Nucleus accumbens (tissue), 56 donors: Measurements from ENCODE around the gene GNGT2.

ENCODE experiments used
- DNase-seq, 56 donors: peaks; one replicate each; lab custom pipeline; 2025; lab: John Stamatoyannopoulos, UW

Gene GNGT2

DNA sequence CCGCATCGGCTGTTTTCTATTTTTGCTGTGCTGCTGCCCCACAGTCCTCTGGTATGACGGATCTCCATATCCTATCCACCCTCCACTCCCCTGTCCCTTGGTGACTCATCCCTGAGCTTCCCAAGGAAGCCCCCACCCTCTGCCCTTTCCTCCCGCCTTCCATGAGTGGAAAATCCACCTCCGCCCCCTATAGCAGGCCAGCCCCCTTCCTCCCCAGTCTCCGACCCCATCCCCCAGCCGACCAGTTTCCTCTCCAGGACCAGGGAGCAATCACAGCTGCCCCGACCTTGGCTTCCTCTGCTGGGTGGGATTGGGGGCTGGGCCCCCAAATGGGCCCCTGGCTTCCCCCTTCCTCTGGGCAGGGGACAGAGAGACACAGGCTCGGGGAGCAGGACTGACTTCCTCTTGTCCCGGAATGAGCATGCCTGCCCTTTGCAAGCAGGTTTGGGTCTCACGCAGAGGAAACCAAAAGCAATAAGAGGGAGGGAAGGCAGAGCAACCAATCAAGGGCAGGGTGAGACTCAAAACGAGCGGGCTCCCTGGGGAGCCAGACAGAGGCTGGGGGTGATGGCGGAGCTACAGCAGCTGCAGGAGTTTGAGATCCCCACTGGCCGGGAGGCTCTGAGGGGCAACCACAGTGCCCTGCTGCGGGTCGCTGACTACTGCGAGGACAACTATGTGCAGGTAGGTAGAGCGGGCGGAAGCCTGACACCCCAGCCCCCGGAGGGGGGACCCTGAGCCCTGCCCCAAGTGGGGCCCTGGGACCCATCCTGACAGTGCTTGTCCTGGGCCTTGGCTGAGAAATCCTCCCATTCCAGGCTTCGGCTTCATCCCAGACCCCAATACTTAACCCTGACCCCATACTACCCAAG lies at the start of gene GNGT2, which contains the start of gene ABI3:
TSS of gene GNGT2 (minus strand) at position 417 of the 872 bp plus-strand sequence. CDS start 3,152 bp downstream, outside the sequence.
TSS of gene ABI3 (plus strand) at position 550 of the 872 bp plus-strand sequence. CDS start at position 568, 18 bp downstream.
- DNase-seq = peak in 13 of 56 donors; percentile 5 to 46 (median 23)

DNA sequence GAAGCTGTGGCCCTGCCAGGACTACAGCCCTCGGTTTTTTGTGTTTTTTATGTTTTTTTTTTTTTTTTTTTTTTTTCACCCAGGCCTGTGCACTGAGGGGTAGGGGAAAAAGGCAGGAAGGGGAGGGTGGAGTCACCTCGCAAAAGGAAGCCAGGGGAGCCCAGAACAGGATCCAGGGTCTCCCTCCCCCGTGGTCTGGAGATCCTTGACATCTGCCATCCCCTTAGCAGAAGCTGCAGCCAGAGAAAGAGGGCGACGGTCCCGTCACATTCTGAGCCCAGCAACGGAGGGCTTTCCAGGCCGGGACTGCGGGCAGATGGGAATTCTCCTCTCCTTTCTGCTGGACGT lies 49.3 kb upstream of the GNGT2 start:
- DNase-seq = no peak

DNA sequence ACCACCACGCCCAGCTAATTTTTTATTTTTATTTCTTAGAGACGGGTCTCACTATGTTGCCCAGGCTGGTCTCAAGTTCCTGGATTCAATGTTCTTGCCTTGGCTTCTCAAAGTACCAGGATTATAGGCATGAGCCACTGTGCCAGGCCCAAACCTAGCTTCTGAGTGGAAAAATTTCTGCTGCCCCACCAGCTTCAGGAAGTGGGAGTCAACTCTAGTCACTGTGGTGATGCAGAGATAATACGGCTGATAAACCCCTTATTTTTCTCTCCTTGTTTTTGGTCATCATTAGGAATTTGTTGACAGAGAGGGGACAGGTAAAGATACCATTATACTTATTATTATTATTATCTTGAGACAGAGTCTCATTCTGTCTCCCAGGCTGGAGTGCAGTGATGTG lies 48.0 kb upstream of the GNGT2 start:
- DNase-seq = no peak

DNA sequence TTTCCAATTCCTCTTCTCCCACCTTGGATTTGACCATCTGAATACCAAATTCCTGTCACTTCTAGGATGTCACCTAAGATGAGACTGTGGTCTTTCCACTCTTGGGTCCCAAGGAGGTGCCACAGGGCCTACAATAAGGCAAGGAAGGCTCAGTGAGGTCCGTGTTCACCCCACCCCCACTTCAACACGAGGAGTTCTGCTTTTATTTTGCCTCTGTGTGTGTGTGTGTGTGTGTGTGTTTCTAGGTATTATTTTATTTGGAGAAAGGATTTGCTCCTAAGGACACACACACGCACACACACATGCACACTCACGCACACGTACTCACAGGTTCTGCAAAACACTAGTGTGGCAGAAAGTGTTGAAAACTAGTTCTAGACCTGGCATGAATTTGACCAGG lies 44.8 kb upstream of the GNGT2 start:
- no peak for DNase-seq

DNA sequence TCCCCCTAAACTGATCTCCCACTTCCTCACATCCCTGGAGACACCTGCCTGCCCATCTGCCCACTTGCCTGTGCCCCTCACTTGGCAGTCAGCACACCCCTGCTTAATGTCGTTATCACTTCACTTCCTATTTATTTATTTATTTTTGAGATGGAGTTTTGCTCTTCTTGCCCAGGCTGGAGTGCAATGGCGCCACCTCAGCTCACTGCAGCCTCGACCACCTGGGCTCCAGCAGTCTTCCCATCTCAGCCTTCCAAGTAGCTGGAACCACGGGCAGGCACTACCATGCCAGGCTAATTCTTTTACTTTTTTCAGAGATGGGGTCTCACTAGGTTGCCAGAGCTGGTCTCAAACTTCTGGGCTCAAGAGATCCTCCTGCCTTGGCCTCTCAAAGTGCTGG lies 43.7 kb upstream of the GNGT2 start:
- no peak for DNase-seq

DNA sequence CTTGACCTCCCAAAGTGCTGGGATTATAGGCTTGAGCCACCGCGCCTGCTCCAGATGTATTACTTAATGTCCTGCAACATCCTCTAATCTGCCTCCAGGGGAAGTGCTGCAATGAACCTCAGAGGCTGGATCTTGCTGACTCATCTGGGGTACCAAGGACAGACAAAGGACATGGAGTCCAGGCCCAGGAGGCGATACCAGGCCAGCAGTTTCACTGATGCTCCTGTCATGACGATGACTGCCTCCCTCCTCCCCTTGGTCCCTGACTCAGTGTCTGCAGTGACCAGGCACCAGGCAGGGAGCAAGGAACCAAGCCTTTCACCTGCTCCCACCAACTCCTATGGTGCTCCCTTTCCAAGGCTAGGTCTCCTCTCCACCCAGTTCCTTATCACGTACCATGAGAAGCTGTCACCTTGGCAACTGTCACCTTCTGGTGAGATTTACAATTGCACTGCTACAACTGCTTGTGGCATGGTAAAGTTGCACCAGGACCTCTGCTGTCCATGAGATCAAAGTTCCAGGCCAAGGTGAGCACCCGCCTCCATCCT lies 41.8 kb upstream of the GNGT2 start:
- no peak for DNase-seq

DNA sequence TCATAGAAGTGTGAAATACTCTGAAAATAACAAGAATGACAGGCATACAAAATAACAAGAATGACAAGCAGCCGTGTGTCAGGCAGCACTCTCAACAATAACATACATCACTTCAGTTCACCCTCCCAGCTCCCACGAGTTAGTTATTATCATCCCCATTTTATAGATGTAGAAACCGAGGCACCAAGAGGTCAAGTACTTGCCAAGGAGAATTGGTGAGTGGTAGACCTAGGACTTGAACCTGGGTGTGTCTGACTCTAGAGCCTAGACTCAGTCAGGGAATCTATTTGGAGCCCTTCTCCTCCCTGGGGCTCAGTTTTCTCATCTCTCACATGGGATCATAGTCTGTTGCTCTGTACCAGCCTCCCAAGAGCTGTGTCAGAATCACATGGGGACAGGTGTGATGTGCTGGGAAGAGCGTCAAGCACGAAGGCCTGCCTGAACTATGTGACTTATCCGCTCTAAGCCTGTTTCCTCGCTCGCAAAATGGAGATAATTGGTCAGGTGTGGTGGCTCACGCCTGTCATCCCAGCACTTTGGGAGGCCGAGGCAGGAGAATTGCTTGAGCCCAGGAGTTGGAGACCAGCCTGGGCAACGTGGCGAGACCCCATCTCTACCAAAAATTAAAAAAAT lies 39.6 kb upstream of the GNGT2 start:
- no peak for DNase-seq

DNA sequence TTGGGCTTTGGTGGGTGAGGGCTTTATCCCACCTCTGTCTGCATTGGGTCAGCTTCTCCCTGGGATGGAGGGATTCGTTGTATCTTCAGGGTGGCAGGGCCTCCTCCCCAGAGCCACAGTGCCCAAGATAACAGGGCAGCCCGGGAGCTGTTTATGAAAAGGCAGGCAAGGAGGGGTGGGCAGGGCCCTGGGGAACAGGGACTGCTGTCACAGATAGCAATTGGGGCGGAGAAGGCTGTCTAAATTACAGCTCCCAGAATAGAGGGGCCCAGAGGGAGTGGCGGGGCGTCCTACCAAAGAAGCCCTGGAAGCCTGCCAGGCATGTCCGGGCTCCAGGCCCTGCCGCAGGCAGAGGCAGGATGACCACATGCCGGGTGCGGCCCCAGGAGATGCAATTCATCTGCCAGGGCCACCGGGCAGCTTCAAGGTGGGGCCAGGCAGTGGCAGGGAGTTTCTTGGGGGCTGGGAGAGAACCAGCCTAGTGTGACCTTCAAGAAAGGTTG lies 39.0 kb upstream of the GNGT2 start:
- DNase-seq = peak in 2 of 56 donors; percentile 6 to 13

DNA sequence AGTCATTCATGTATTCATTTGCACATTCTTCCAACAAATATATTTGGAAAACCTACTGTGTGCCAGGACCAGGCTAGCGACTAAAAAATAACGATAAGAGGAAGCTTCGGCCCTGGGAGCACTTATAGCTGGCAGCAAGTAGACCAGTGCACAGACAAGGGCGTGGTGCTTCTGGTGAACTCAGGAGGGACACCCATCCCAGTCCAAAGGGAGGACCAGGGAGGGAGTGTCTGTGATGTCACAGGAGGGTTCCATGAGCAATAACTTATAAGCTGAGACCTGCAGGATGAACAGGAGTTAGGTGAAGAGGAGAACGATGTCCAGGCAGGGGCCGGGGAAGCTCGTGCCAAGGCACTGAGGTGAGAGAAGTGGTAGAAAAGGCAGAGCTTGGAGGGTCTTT lies 37.6 kb upstream of the GNGT2 start:
- no peak for DNase-seq

DNA sequence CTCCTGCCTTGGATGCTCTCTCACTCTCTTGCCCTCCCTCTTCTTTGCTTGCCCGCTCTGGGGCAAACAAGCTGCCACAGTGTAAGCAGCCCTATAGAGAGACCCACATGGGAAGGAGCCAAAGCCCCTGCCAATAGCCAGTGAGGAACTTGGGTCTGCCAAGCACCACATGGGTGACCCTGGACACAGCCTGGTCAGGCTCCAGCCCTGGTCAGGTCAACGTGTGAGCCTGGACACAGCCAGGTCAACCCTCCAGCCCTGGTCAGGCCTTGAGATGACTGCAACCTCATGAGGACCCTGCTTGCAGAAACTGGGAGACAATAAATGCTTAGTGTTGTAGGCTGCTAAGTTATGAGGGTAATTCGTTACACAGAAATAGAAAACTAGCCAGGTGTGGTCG lies 34.5 kb upstream of the GNGT2 start:
- no peak for DNase-seq

DNA sequence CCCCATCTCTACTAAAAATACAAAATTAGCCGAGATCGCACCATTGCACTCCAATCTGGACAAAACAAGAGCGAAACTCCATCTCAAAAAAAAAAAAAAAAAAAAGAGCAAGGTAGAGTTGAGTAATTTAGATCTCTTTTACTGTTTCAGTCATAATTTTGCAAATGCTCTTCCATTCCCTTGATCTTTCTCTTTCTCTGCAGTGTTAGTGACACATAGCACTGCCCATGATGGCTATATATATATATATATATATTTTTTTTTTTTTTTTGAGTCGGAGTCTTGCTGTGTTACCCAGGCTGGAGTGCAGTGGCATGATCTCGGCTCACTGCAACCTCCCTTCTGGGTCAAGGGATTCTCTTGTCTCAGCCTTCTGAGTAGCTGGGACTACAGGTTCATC lies 32.4 kb upstream of the GNGT2 start:
- DNase-seq = no peak

DNA sequence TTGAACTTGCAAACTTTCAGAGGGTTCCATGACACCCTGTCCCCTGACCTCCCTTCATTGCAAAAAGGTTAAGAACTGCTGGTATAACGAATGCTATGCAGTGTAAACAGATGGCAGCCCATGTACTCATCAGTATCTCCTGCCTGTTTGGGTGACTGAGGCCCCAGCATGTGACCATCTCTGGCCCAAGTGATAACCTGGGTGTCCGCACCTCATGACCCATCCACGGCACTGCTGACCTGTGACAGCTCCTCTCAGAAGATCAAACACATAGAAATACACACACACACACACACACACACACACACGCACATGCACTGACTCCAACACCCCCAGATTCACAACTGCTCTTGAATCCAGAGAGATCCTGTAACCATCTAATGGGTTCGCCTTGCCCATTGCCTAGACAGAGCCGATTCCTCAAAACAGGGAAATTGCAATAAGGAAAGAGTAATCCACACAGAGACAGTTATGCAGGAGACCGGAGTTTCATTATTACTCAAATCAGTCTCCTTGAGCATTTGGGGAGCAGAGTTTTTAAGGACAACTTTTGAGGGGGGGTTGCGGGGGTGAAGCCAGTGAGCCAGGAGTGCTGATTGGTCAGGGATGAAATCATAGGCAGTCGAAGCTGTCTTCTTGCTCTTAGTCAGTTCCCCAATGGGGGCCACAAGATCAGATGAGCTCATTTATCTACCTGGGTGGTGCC lies 31.5 kb upstream of the GNGT2 start:
- no peak for DNase-seq

DNA sequence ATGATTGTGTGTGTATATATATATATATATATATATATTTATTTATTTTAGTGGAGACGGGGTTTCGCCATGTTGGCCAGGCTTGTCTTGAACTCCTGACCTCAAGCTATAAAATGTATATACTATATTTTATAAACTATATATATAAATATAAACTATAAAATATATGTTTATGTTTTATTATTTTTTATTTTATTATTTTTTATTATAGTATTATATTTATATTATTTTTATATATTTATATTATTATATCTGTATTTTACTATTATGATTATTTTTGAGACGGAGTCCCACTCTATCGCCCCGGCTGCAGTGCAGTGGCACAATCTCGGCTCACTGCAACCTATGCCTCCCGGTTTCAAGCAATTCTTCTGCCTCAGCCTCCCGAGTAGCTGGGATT lies 30.7 kb upstream of the GNGT2 start:
- no peak for DNase-seq

DNA sequence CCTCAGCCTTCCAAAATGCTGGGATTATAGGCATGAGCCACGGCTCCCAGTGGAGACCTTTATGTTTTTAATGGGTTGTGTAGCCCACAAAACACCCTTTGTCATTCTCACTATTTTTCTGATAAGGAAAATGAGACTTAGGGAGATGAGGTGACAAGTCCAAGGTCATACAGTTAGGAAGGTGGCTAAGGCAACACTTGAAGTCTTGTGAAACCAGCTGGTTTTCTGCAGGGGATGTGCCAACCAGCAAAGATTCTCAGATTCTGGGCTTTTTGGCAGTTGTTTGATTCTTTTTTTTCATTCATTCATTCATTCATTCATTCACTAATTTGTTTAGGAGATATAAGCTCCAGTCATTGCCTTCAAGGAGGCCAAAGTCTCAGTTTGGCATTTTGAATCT lies 30.2 kb upstream of the GNGT2 start:
- DNase-seq = no peak

DNA sequence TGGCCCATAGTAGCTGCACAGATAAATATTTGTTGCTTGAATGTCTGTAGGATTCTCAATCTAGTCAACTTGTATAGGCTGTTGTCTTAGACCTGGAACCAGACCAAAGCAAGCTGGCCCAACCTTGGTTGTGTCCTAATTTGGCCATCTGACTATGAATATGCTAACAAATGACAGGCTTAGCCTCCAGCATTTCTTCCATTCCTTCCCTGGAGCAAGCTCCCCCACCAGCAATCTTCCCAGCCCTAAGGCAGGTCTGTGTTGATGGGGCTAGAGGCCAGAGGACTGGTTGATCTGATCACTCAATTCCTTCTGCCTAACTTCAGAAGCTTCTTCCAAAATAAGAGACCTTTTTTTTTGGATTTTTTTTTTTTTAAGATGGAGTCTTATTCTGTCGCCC lies 29.6 kb upstream of the GNGT2 start:
- no peak for DNase-seq

DNA sequence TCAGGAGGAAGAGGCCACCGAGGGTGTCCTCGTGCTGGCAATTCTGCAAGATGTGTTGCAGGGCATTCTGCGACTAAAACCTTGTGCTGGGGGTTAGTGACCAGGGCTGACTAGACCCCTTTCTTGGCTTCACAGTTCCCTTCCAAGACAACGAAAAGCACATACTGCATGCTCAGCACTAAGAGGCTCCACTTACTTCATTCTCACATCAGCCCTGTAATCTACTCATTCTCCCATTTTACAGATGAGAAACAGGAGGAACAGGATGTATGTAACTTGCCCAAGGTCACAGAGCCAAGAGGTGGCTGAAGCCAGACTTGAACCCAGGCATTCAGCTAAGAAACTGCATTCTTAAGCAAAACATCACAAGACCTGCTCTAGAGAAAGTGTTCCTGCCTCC lies 25.5 kb upstream of the GNGT2 start:
- DNase-seq = no peak

DNA sequence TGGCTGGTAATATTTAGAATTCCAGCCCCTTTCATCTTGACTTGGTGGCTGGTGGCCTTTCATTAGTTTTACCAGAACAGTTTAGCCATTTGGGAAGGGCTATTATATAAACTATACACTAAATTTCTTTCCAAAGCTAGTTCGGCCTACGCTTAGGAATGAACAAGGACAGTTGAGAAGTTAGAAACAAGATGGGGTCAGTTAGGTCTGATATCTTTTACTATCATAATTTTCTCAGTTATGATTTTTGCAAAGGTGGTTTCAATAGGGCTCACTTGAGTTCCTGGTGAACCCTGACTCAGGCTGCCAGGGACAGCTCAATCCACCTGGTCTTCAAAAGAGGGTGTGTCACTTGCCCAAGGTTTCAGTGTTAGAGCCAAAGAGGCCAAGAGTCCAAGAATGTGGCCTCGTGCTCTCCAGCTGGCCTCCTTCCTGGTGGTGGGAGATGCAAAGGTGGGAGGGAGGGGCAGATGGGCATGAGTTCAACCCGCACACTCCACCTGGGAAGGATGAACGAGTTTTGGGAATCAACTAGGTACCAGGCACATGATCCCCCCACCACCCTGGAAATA lies 24.2 kb upstream of the GNGT2 start:
- no peak for DNase-seq

DNA sequence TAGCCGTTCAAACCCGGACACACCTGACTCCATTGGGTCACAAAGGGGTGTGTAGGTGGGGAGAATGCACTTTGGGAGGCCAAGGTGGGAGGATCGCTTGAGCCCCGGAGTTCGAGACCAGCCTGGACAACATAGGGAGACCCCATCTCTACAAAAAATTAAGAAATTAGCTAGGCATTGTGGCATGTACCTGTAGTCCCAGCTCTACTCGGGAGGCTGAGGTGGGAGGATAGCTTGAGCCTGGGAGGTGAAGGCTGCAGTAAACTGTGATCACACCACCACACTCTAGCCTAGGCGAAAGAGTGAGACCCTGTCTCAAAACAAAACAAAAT lies 21.2 kb upstream of the GNGT2 start:
- no peak for DNase-seq

DNA sequence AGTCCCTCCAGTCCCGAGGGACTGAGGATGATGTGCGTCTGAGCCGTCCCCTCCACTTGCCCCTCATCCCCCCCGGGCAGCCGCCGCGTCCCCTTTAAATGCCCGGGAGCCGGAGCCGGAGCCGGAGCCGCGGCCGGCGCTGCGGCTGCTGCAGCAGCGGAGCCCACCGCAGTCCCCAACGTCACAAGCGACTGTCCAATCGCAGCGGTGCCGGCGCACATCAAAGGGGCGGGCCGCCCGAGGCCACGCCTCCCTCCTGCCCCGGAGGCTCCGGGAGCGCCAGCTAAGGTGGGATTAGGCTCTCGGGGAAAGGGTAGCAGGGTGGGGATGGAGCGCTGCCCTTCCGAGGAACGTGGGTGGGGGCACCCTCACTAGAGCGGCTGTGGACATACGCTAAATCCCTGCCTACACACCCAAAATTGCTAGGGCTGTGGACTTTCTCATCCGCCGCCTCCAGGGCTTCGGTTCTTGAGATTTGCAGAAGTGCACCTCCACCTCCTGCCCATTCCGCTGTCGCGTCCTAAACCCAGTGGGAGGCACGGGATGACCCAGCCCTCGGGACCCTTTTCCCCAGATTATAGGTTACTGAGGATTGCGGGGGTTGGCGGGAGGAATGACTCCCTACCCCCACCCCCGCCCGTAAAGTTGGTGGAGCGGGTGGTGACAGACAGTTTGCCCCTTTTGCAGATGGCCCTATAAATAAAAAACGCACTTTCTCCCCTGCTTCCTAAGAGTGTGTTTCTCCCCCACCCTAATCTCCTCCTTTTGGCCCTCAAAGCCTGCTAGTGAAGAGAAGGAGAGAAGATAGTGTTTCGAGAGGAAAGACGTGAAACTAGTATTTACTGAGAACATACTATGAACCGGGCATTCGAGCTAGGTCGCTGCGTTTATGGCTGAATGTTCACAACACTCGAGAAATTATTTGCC lies 20.5 kb upstream of the GNGT2 start, which contains the start of gene PHOSPHO1:
TSS of gene PHOSPHO1 (minus strand) at position 152 of the 927 bp plus-strand sequence. CDS start 4,096 bp downstream, outside the sequence.
- DNase-seq = peak in 55 of 56 donors; percentile 13 to 89 (median 64)
